NCI-H748 treated with DMSO at 0.1 percent for 48 hours (cell line): Measurements from ENCODE around the gene PGAM2.
A peak's percentile ranks its signal among the peaks of the same experiment; 100 is the strongest.
"Not testable (repeated sequence)": the region's sequence is repeated elsewhere in the genome, so short reads cannot be mapped to it uniquely, and the experiment has no call there.

ENCODE experiments used
- DNase-seq: peaks from one replicate; lab custom pipeline; 2025; lab: John Stamatoyannopoulos, UW

PGAM2 gene

GRCh38 chr7:44022796-44023467 lies 42.4 kb downstream of the PGAM2 start:
- DNase-seq: not testable (repeated sequence)

GRCh38 chr7:44022069-44022468 lies 43.3 kb downstream of the PGAM2 start:
- DNase-seq: not testable (repeated sequence)

- not testable (repeated sequence) for DNase-seq
Observed at GRCh38 chr7:44019825-44020224, 45.5 kb downstream of the PGAM2 start.

- peak; percentile 76 for DNase-seq
Observed at GRCh38 chr7:44018857-44019807, 46.2 kb downstream of the PGAM2 start.

GRCh38 chr7:44015090-44015489 lies 50.3 kb downstream of the PGAM2 start:
- not testable (repeated sequence) for DNase-seq
